GM18498 (cell line): ENCODE measurements around the gene FBXW8.

Experiments used
- ATAC-seq: cut with Tn5 transposase; IDR thresholded peaks from one replicate; pipeline ENCODE4 v1.9.1; 2021; ENCODE audit warnings: mild to moderate bottlenecking, moderate library complexity; ENCODE audit not compliant: unreplicated experiment

Gene FBXW8

DNA sequence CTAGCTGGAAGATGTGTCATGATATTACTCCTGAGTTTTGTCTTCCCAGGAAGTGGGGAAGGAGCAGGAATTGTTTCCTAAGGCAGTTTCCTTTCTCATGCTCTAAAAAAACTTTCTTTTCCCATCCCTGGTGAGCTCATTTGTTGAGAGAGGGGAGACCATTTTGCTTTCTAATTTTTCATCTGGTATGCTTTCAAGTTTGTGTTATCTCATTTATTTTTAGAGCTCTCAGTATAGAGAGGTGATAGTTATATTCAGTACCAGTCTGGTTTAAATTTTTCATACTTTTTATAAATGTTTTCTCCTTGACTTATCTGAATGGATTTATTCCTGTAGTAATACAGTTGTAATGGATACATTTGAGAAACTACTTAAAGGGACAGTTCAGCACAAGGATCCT is 79.6 kb downstream of the FBXW8 start:
- no peak for ATAC-seq

DNA sequence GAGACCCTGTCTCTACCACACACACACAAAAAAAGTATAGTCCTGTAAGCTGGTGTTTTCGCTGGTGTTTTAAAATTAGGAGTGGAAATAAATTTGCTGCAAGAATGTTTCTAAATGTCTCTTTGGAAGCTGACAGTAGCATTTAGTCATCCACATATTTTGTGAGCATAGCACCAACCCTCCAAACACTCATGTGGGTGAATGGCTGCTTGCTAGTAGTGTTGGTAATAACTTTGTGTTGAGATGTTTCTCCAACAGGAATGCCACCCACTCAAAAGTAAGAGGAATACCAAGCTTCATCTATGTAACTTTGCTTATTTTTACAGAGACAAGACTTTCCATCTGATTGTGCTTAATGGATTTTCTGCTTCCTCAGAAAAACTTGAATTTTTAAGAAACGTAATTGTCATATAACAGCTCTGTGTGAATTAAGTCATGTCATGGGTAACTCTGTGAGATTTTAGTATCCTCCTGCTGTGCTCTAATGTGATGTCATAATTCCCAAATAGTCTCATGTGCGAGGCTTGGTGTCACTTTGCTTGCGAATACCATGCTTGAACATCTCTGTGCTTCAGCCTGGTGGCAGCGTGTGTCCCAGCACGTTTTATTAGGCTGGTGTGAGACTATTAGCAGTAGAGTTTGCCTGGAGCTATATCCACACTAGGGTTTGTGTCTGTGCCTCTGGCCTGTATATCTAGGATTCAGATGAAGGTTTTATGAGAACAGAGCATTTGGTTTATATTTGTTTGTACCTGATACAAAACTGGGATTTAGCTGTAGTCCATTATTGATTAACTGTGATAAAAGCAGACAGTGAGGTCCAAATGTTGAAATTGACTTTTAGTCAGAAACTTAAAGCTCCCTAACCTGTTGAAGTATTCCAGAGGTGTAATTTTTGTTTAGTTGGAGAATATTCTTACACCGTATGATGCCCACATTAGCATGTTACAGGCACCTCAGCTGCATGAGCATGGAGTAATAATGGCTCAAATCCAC is 80.5 kb downstream of the FBXW8 start:
- no peak for ATAC-seq

DNA sequence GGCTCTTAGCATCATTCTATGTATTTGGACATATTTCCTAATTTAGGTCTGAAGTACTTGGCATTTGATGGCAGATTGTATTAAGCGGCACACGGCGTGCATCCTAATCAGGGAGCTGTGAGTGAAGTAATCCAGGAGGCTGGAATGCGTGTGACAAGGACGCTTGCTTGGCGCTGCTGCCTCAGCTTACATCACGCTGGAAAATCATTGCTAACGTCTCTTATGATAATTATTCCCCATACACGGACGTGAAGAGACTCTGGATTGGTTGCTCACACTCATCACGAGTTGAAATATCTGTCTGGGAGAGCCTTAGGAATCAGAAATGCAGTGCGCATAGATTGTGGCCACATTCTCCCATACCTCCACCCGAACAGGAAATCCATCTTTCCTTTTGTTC is 85.3 kb downstream of the FBXW8 start:
- ATAC-seq, result no peak

DNA sequence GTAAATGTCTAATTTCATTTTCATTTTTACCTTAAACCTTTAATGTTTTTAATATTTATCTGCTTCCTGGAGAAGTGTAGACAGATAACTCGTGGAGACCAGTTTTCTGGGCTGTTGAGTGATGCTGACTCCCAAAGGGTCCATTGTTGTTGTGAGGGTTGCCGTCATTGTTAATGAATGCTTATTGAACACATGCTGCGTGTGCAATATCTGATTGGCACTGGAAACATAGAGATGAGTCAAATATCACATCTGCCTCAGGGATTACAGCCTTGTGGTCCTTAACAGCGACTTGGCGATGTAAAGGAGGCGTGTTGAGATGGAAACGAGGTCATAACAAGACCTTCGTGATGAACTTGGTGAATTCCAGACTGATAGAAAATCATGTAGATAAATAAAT is 85.9 kb downstream of the FBXW8 start:
- no peak for ATAC-seq

DNA sequence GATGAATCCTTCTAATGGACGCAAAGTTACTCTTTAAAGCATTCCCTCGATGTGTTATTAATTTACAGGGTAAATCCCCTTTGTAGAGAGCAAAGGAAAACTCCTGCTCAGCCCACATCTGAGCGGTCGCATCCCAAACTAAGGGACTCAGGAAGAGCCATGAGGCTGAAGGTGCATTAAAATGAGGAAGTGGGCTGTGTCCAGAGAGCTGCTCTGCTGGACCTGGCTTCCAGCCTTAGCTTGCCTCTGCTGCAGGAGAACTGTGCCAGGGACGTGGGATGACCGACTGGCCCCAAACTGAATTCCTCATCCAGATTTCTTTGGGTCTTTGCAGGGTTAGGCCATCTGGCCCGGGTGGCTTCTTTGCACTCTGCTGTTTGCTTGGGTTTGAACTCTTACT is 88.3 kb downstream of the FBXW8 start:
- no peak for ATAC-seq

DNA sequence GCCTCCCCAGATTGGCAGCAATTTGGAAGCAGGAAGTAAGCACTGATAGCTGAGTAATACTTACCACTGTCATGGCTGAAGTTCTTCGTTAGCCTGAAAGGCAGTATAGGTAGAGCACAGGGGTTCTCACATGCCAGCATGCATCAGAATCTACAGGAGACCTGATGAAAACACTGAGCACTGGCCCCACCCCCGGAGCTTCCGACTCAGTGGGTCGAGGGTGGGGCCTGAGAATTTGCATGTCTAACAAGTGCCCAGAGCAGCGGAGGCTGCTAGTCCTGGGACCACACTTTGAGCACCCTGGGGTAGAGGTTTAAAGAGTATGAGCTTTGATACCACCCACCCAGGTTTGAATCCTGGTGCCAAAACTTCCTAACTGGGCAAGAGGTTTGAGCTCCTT is 89.6 kb downstream of the FBXW8 start:
- ATAC-seq, result no peak

DNA sequence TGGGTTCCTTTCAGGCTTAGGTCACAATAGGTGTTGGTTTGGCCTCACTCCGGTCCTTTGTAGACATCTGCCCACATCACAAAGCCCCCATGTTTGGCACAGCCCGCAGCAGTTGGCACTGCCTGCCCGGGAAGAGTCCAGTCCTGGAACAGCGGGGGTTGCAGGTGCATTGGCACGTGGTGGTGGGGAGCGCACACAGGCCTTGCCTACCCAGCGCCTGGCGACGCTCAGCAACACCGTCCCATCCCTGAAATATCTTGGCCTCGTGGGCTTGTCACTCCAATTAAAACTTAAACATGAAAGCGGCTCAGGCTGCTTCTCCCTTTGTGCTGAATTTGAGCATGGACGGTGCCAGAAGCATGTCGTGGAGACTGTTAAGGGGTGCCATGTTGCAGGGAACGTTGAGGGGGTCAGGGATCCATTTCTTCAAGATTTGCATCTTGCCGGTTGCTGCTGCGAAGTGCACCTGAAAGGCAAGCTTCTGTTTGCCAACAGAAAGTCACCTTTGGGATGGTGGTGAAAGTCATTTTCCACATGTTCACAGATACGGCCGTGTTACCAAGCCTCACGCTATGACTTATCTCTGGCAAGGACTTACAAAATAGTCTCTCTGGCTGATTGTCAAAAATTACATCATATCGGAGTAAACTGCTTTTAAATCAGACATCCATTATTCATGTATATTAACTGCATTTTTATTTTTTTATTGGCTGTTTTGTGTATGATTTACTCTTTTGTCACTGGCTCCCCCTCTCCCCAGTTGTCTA is 91.5 kb downstream of the FBXW8 start:
- ATAC-seq, result no peak

DNA sequence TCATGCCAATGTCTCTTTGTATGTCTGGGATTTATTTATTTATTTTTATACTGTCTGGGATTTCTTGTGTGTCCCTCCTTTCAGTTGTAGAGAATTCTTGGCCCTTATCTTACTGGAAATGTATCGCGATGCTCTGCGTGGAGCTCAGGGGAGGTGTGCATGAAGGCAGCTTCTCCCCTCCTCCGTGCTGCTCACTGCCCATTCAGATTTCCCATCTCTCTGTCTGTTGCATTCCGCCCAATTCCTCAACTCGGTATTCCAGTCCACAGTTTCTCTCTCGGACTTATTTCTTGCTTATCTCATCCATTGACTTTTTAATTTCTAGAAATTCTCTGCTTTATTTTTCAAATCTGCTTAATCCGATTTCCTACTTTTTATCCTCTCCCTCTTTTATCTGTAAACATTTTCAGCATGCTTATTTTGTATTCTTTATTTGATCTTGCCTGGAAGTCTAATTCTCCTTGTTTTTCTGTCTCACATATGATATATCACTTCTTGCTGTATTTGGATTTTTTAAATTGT is 93.2 kb downstream of the FBXW8 start:
- no peak for ATAC-seq

DNA sequence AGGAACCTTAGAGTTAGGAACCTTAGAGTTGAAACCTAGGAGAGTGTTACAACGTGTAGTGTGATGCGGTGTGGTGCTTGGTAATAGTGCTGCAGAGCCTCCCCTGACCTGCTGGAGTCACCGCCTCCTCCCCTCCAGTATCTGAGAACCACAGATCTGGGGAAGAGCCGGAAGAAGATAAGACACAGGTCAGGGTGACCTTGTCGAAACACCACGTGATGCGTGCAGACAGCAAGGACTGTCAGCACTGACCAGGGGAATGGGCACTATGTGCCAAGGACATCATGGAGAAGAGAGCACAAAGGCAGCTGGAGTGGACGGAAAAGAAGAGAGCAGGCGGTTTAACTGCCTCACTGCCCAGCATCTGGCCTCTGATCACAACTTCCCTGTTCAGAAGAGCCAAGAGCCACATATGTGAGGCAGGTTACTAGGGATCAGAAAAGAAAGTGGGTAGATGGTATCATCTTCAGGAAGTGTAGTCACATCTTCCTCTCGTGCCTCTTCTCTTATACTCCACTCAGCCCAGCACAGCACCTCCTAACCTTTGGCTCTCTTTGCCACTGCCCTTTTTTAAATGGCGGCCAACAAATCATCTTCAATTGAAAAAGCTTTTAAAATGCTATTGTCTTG is 94.8 kb downstream of the FBXW8 start:
- no peak for ATAC-seq

DNA sequence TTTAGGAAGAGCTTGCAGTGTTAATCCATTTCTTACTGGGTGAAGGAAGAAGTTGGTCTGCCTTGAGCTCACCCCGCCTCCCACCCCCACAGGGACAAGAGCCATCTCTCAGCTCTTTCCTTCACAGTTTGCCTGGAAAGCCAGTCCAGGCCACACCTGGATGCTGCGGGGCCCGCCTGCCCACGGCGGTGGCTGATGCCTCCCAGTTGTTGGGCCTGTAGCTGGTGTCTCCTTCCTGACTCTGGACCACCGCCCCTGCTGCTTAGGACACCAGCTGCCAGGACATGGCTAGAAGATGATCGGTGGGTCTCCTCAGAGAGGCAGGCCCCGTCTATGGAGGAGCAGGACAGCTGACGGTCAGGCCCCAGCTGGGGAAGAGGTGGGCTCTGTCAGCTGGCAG is 95.6 kb downstream of the FBXW8 start:
- no peak for ATAC-seq

DNA sequence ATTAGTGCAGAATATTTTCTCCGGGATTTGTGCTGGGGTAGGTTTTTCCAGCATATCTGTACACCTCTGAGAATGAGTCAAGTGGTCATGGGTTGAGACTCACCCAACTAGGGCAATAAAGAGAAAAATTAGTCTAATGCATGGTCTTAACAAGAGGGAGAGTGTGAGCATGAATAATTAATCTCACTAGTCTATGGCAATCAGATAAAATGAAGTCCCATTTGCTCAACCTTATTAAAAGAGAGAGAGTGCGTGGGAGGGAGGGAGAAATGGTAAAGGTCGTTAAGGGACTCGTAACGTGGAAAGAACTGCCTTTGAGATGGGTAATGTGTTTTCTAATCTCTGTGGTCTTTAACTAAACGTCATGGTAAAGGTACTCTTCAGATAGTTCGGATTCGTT is 96.8 kb downstream of the FBXW8 start:
- no peak for ATAC-seq

DNA sequence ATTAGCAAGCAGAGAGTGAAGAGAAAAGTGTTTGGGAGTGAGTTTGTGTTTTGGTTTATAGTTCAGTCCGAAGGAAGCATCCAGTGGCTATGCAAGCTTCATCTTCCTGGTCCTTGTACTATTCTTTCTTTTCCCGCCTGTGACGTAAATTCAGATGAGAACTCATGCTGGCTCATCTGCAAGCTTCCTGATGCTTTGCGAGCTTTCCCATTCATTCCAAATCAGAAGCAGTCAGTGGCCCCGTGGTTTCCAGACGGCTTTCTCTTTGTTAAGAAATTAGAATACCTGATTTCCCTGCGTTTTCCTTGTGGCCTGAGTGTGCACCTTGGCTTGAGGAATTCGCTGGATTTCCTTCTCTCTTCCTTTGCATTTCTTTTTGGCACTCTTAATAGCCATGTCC is 99.0 kb downstream of the FBXW8 start:
- ATAC-seq, result no peak

DNA sequence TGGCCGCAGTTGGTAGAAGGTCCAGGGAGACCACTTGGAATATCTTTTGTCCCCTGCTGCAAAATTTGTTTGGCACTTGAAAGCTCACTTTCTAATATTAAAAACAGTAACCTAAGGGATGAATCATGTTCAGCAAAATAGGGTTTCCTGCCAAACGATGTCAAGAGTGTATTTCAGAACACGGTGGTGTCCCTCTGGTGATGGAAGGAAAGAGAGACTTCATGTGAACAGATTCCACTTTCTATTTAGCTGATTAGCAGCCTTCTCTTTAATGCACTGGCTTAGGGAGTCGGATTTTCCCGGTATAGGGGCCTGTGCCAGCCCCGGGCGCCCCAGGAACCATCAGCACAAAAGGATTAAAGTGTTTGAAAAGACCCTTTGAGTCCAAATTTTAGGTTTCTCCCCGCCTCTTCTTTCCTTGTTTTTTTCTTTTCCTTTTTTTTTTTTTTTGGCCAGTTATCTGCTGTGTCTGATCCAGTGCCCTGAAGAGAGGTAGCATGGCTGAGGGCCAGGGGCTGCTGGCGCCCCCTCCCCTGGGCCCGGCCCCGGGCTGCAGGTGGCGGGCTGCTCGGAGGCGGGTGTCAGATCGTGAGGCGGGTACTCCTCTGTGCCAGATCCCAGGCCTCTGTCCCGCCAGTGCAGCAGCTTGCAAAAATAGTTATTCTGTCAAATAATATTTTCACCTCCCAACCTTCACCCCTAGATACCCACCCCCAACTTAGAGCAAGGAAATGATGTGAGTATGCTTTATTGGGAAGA is 100.1 kb downstream of the FBXW8 start:
- no peak for ATAC-seq

DNA sequence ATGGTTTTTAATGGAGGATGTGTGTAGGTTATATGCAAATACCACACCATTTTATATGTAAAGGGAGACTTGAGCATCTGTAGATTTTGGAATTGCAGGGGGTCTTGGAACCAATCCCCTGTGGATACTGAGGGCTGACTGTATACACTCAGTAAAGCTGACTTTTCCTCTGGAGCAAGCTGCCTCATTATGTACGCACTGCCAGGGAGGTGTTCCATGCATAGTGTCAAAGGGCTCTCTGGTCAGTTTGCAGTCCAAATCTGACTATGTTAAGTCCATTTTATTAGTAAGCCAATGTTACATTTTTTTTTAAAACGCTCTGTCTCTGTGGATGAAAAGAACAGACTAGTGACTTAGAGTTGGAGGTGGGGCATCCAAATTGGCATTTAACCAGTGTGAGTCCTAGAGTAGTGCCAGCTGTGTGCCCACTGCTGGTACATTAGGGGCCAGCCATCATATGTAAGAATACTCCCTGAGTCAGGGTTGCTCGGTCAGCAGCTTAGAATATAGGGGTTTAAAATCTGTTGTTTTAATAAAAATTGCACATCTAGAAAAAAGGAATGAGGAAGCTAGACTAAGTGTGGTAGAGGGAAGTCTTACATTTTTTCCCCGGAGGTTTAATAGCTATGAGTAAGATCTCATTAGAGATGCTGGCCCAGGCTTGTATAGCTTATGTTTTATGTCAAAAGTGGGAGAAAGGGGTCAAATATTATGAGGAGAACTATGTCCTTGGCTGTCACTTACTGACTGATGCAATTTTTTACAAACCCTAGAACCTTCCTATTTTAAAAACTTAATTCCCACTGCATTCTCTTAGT is 101.4 kb downstream of the FBXW8 start:
- no peak for ATAC-seq

DNA sequence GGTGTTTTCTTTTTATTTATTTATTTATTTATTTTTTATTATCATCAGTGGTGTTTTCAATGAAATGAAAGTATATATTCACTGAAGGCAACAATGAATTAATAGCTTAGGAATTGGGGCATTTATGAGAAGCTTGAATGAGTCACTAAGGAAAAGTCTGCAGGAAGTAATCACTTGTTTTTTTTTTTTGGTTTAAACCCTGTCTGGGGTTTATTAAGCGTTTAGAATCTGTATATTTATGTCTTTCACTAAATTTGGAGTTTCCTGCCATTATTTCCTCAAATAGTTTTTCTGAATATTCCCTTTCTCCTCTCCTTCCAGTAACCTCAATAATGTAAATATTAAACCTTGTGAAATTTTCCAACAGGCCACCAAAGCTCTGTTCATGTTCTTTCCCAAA is 103.0 kb downstream of the FBXW8 start:
- no peak for ATAC-seq

DNA sequence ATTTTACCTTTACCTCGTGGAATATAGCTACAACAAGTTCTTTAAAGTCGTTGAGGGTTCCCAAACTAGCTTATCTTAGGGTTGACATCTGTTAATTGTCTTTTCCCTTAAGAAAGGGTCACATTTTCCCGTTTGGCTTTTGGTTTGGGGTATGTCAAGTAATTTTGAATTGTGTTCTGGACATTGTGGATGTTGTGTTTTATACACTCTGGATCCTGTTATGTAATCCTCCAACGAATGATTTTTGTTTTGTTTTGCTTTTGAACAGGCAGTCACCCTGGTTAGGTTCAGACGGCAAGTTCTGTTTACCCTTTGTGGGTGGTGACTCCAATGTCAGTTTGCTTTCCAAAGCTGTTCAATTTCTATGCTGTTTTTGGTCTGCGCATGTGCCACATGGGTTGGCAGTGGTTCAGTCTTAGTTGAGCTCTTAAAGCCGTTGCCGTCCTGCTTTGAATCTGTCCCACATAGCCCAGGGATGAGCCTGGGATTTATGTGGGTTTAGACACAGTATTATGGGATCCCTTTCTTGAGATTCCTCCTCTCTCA is 103.7 kb downstream of the FBXW8 start:
- no peak for ATAC-seq

DNA sequence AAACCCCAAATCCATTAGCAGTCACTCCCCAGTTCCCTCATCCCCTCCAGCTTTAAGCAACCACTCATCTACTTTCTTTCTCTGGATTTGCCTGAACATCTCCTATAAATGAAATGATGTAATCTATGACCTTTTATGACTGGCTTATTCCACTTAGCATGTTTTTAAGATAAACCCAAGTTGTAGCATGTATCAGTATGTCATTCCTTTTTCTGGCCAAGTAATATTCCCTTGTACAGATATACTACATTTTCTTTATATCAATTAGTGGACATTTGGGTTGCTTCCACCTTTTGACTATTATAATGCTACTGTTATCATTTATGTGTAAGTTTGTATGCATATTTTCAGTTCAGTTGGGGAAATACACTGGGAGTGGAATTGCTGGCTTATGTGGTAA is 105.1 kb downstream of the FBXW8 start:
- ATAC-seq, result no peak

DNA sequence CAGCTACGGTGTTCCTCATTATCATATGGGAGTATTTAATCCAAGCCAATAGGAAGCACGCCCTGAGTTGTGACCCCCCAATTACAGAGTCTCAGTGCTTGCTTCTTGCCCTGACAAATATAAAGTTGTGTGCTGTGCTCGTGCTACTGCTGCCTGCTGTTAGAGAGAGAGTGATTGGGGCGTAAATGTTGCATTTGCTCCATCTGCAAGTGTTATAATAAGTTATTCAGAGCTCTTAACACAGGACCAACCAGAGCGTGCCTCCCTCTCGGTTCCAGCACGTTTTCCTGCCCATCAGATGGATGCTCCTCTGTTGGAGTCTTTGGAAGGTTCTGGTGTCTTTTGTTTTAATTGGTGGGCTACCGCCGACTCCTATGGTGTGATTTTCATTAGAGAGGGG is 107.1 kb downstream of the FBXW8 start:
- ATAC-seq, result no peak

DNA sequence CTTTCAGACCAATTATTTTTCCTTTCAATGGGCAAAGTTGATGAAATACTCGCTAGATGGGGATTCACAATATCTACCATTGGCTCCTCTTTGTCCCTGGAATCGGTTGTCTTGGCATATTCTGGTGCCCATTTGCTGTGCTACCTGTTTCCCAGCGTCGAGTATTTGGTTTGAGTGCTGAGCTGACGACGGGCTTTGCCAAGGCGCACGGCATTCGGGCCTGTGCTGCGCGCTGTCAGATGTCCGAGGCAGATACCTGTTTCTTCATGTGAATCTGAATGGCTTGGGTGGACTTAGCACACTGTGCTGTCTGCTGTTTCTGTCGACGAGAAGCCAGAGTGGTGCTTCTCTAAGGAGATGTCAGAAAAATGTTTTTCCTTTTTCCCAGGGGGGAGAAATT is 107.5 kb downstream of the FBXW8 start:
- no peak for ATAC-seq

DNA sequence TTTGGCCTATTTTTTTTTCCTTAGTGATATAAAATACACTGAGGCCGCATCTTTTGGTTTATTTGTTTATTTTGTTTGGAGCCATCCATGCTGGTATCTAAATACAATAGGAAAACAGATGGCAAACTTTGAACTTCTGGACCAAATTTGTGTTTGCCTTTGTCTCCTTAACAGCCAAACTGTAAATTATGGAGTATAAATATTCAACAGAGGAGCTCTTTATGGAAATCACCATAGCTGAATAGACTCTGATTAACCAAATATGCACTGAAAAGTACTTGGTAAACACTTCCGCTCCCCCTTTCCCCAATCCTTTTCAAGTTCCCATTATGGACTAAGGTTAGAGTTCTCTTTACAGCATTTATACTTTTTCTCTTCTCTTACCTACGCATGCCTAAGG is 107.9 kb downstream of the FBXW8 start:
- ATAC-seq, result no peak
